Mucosa of rectum (tissue), 2 donors: Measurements from ENCODE around the gene TRIM74.
"Not testable (repeated sequence)": the region's sequence is repeated elsewhere in the genome, so short reads cannot be mapped to it uniquely, and the experiment has no call there.

Source experiments
- H3K27ac ChIP-seq, 2 donors: one replicate each; pipeline ENCODE4 v1.7.0; 2013; ENCODE audit warnings: inconsistent platforms in 2 of 2, low read depth in 2 of 2, low read length in 2 of 2
- H3K27me3 ChIP-seq, 2 donors: one replicate each; pipeline ENCODE4 v1.7.0; 2013; ENCODE audit warnings: low read length in 2 of 2; ENCODE audit not compliant: control insufficient read depth in 2 of 2, insufficient read depth in 2 of 2
- H3K36me3 ChIP-seq, 2 donors: one replicate each; pipeline ENCODE4 v1.7.0; 2013; ENCODE audit warnings: low read length in 2 of 2; ENCODE audit not compliant: control insufficient read depth in 2 of 2, insufficient read depth in 2 of 2
- H3K4me1 ChIP-seq, 2 donors: one replicate each; pipeline ENCODE4 v1.7.0; 2013; ENCODE audit warnings: low read length in 2 of 2, mild to moderate bottlenecking in 1 of 2; ENCODE audit not compliant: control insufficient read depth in 2 of 2, insufficient read depth in 2 of 2
- H3K4me3 ChIP-seq, 2 donors: one replicate each; pipeline ENCODE4 v1.7.0; 2013; ENCODE audit warnings: low read length in 2 of 2
- H3K9ac ChIP-seq, 2 donors: one replicate each; pipeline ENCODE4 v1.7.0; 2013; ENCODE audit warnings: low read length in 2 of 2, low read depth in 1 of 2, mild to moderate bottlenecking in 1 of 2
- H3K9me3 ChIP-seq, 2 donors: one replicate each; pipeline ENCODE4 v1.7.0; 2013; ENCODE audit warnings: low read length in 2 of 2; ENCODE audit not compliant: control insufficient read depth in 2 of 2
- donor health status: healthy.
- donor health status: Normal muscosa, but diverticular disease.

The TRIM74 gene

GRCh38 chr7:72942956-72943355 is 26.3 kb downstream of the TRIM74 start:
- not testable (repeated sequence) for H3K9ac ChIP-seq, H3K4me1 ChIP-seq, H3K27me3 ChIP-seq, H3K4me3 ChIP-seq, H3K9me3 ChIP-seq, H3K27ac ChIP-seq
- H3K36me3 ChIP-seq, result peaks cover 10 to 23% of the 10 kb centered on the region in 2 donors

GRCh38 chr7:72942022-72942705 is 27.1 kb downstream of the TRIM74 start:
- not testable (repeated sequence) for H3K27me3 ChIP-seq, H3K9ac ChIP-seq, H3K4me1 ChIP-seq, H3K4me3 ChIP-seq, H3K27ac ChIP-seq, H3K9me3 ChIP-seq
- H3K36me3 ChIP-seq, result peaks cover 10 to 24% of the 10 kb centered on the region in 2 donors

GRCh38 chr7:72928216-72928615 is 41.0 kb downstream of the TRIM74 start:
- H3K4me1 ChIP-seq, H3K9me3 ChIP-seq, H3K27me3 ChIP-seq, H3K27ac ChIP-seq, H3K4me3 ChIP-seq, H3K9ac ChIP-seq: not testable (repeated sequence)
- peaks cover 21 to 40% of the 10 kb centered on the region in 2 donors for H3K36me3 ChIP-seq

GRCh38 chr7:72927791-72928190 is 41.5 kb downstream of the TRIM74 start:
- H3K36me3 ChIP-seq, result peaks cover 21 to 40% of the 10 kb centered on the region in 2 donors

GRCh38 chr7:72925546-72926120 is 43.6 kb downstream of the TRIM74 start:
- Histone ChIP-seq H3K36me3 (peaks cover 18 to 33% of the 10 kb centered on the region in 2 donors), H3K9ac (peak overlapping the region; percentile 63 to 94), H3K9me3 (no peaks in the 10 kb centered on the region), H3K27ac (peak overlapping the region; percentile 86), H3K4me1 (peaks cover 7 to 10% of the 10 kb centered on the region in 2 donors), H3K4me3 (peak overlapping the region; percentile 93 to 98), H3K27me3 (no peaks in the 10 kb centered on the region)

More at GRCh38 chr7:72927791-72928190, 41.5 kb downstream of the TRIM74 start:
- H3K27ac ChIP-seq, H3K9ac ChIP-seq, H3K27me3 ChIP-seq, H3K4me1 ChIP-seq, H3K4me3 ChIP-seq, H3K9me3 ChIP-seq: not testable (repeated sequence)

- Histone ChIP-seq H3K9ac (peak within 1 kb of the TSS; percentile 94), H3K27ac (peak within 1 kb of the TSS; percentile 86), H3K27me3 (no peaks in the 10 kb centered on the region), H3K4me3 (peak within 1 kb of the TSS; percentile 93 to 98), H3K36me3 (peaks cover 13 to 26% of the 10 kb centered on the region in 2 donors), H3K4me1 (peaks cover 7 to 10% of the 10 kb centered on the region in 2 donors), H3K9me3 (no peaks in the 10 kb centered on the region)
Observed at GRCh38 chr7:72924733-72925545, 44.3 kb downstream of the TRIM74 start, which contains the start of gene POM121. POM121 (plus strand) TSS chr7:72925095; CDS start chr7:72925122, 27 bp downstream.

GRCh38 chr7:72924386-72924732 is 44.9 kb downstream of the TRIM74 start:
- no peaks in the 10 kb centered on the region for H3K9me3 ChIP-seq

GRCh38 chr7:72919256-72919775 is 50.0 kb downstream of the TRIM74 start:
- H3K9ac ChIP-seq, result no peak overlapping the region
- no peak overlapping the region for H3K27ac ChIP-seq
- peaks cover 0 to 2% of the 10 kb centered on the region in 2 donors for H3K4me1 ChIP-seq
- no peaks in the 10 kb centered on the region for H3K9me3 ChIP-seq
- H3K27me3 ChIP-seq, result no peaks in the 10 kb centered on the region
- peaks cover 4 to 9% of the 10 kb centered on the region in 2 donors for H3K36me3 ChIP-seq
- no peak overlapping the region for H3K4me3 ChIP-seq

More at GRCh38 chr7:72924386-72924732, 44.9 kb downstream of the TRIM74 start:
- Histone ChIP-seq H3K4me3 (peak overlapping the region; percentile 93 to 98), H3K9ac (peak overlapping the region; percentile 94), H3K4me1 (peaks cover 7 to 10% of the 10 kb centered on the region in 2 donors), H3K27ac (peak overlapping the region; percentile 86), H3K27me3 (no peaks in the 10 kb centered on the region), H3K36me3 (peaks cover 14 to 23% of the 10 kb centered on the region in 2 donors)

DNA sequence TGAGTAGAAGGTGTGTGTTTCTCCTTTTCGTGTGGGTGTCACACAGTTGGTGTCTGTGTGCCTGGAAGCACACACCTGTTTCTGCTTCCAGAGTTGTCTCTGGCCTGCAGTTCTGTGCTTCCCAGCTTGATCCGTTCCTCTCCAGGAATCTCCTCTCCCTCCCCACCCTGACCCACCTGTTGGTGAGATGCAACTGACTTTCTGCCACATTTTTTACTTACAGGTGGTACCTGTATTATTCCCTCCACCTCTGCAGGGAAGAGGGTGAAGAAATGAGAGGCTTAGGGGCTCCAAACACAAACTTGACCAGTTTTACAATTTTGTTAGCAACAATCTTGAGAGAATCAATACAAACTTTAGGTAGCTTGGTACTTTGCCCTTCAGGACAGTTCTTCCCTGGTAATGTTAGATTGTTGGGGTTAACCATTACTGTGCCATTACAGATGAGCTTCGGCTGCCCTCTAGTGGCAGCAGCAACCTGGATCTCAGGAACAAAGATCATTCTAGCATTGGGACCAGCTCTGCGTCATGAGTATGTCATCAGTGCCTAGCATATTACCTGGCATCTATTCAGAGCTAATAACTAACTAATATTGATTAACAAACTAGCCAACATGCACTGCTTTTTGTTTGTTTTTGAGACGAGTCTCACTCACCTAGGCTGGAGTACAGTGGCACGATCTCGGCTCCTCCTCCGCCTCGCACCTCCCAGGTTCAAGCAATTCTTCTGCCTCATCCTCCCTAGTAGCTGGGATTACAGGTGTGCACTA is 54.3 kb downstream of the TRIM74 start:
- H3K4me3 ChIP-seq, H3K9me3 ChIP-seq, H3K9ac ChIP-seq, H3K4me1 ChIP-seq, H3K27ac ChIP-seq, H3K27me3 ChIP-seq: not testable (repeated sequence)
- peaks cover 8 to 24% of the 10 kb centered on the region in 2 donors for H3K36me3 ChIP-seq
